Body of pancreas (tissue), 4 donors: ENCODE data around the gene IQSEC1. TPM values are rescaled to one million over a fixed set of nuclear protein-coding genes. Genes with fewer than 3 reads are reported as not detected.

Experiments
- ATAC-seq: fragments of 150-250 bp; one replicate; pipeline ENCODE4 v1.9.1; 2016
- DNase-seq, 4 donors: peaks; one replicate each; pipeline ENCODE4 v3.0.0-alpha.2; 2019
- H3K27ac ChIP-seq, 4 donors: fragments of 200-600 bp; sonication (generic); 1 replicate in 3 of 4; 2 replicates in 1 of 4; pipeline versions ENCODE4 v1.5.1 to v1.6.1; 2016 to 2019; ENCODE audit warnings: mild to moderate bottlenecking in 1 of 4, mixed read lengths in 1 of 4, moderate library complexity in 1 of 4
- H3K27me3 ChIP-seq, 2 donors: fragments of 200-600 bp; sonication (generic); one replicate each; pipeline ENCODE4 v1.6.0; 2016; ENCODE audit warnings: mild to moderate bottlenecking in 1 of 2
- H3K36me3 ChIP-seq, 2 donors: fragments of 200-600 bp; sonication (generic); replicated peaks in 1 of 2; 2 replicates each; pipeline ENCODE4 v1.5.1; 2016; ENCODE audit warnings: low read depth in 2 of 2; ENCODE audit not compliant: insufficient read depth in 1 of 2
- H3K4me1 ChIP-seq: fragments of 200-600 bp; sonication (generic); one replicate; pipeline ENCODE4 v1.6.0; 2016
- H3K4me3 ChIP-seq, 2 donors: fragments of 200-600 bp; sonication (generic); 1 replicate in 1 of 2; 2 replicates in 1 of 2; pipeline ENCODE4 v1.5.1; 2016 to 2019
- H3K9me3 ChIP-seq, 3 donors: fragments of 200-600 bp; sonication (generic); 1 replicate in 2 of 3; 2 replicates in 1 of 3; pipeline ENCODE4 v1.5.1; 2016
- CTCF ChIP-seq, 7 experiments: fragments of 450-650 bp in 4 of 7; fragments of 200-600 bp in 3 of 7; sonication (generic) in 3 of 7; IDR thresholded peaks; one replicate each; pipeline ENCODE4 v1.5.1; 2016 to 2019; ENCODE audit warnings: antibody characterized with exemption in 7 of 7
- POLR2A ChIP-seq, 3 donors: fragments of 450-650 bp; IDR thresholded peaks; one replicate each; pipeline ENCODE4 v1.6.1; 2016; ENCODE audit warnings: antibody characterized with exemption in 3 of 3, mild to moderate bottlenecking in 2 of 3
- WGBS, 2 donors: methylation state at CpG; one replicate each; pipeline ENCODE4 v1.1.5; 2017; 5-methylcytosine and 5-hydroxymethylcytosine counted together
- intact Hi-C: fragments of 100-400 bp; cut with DNase I; formaldehyde crosslinking; loops from one replicate; pipeline ENCODE4 v1.15.1; 2023
- total RNA-seq, 2 donors: library from RNA; depleted of rRNA; stranded (reverse); fragments of >200 nt; gene quantifications; one replicate each; pipeline ENCODE4 v1.1.0, GENCODE V29; 2016

The IQSEC1 gene
- total RNA-seq, 2 donors from 2014 or later, result 29.6 to 42.2 TPM

DNA sequence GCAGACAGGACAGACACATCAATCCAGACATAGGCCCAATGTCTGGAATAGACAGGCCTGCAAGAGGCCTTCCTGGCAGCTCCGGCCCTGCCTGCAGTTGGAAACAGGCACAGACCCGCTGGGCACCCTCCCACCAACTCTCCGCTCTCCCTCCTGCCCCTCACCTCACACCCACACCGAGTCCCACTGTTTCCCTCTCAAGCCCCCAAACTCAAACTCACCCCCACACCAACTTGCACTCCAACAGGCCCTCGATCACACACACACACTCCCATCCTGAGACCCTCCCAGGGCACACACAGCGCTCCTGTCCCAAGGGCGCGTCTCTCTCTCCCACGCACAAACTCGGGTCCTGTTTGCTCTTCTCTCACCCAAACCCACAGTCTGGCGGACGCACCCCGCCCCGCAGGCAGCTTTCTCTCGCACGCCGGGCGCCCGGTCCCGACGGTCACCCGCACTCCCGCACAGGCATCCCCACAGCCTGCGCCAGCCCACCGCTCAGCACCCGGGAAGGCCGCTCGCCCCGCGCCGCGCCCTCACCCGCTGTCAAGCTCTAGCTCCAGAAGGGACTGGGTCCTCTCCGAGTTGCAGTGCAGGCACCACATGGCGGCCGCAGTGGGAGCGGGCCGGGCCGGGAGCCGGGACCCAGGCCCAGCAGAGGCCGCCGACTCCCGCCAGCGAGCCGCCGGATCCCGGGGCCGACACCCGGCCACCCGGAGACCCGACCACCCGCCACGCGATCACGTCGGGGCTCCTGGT lies 106.2 kb downstream of the IQSEC1 start:
- H3K4me1 ChIP-seq, result peaks cover 58% of the 10 kb centered on the region

DNA sequence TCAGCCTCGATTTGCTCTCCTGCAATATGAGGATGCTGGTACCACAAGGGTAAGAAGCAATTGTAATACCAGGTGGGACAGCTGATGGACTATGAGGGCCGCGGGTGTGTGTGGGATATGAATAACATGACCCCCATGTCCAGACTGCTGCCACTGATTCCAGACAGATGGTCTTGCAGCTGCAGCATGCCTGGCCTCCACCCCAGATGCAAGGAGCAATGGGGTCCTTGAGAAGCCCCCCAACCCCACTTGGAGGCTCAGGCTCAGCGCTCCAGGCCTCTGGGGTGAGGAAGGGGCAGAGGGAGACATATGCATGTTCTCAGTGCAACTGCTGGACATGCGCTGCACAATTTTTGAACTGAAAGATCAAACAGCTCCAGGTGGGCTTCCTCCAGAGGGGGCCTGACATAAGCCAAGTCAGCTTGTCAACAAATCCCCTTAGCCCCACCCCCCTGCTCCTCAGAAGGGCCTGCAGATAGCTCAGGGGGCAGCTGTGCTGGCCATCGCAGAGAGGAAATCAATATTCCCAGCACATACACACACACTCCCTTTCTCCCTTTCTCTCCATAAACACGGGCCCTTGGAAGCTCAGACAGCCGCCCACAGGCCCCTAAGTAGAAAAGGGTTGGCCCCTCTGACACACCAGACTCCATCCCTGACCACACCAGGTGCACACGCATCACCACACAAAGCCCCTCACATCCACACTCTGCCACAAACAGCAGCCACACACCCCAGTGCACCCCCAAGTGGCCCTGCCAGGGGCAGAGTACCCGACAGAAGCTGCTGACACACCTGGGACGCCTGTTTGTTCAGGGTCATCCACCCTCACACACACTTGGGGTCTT lies 107.0 kb downstream of the IQSEC1 start:
- WGBS, 2 donors, result 58 to 61% methylated on average over 8 to 11 of the region's 11 CpGs
- Histone ChIP-seq H3K4me3 (no peak overlapping the region), H3K27ac (peak overlapping the region in 3 of 4 donors; percentile 61 to 76 (median 76)), H3K27me3 (no peaks in the 10 kb centered on the region), H3K4me1 (peaks cover 65% of the 10 kb centered on the region), H3K9me3 (no peaks in the 10 kb centered on the region), H3K36me3 (no peaks in the 10 kb centered on the region)
- ATAC-seq, result no peak
- TF ChIP-seq POLR2A (IDR thresholded peaks at IDR 0.05) (no peak), CTCF (IDR thresholded peaks at IDR 0.05) (no peak)
- DNase-seq, result no peak
- intact Hi-C loops, result no loop called here

More for the DNA sequence above, 106.2 kb downstream of the IQSEC1 start:
- H3K9me3 ChIP-seq, result no peaks in the 10 kb centered on the region
- intact Hi-C loops, result no loop called here
- peak in 1 of 4 donors; percentile 45 for DNase-seq
- H3K27ac ChIP-seq, result peak overlapping the region; percentile 26 to 76 (median 68)
- TF ChIP-seq CTCF (IDR thresholded peaks at IDR 0.05), result no peak
- peak in 2 of 3 donors; percentile 10 to 30 for TF ChIP-seq POLR2A (IDR thresholded peaks at IDR 0.05)
- H3K36me3 ChIP-seq, result no peaks in the 10 kb centered on the region
- no peaks in the 10 kb centered on the region for H3K27me3 ChIP-seq
- WGBS, 2 donors, result 3 to 13% methylated on average over 23 to 49 of the region's 56 CpGs
- peak overlapping the region; percentile 20 to 51 for H3K4me3 ChIP-seq
- ATAC-seq, result peak; percentile 28

DNA sequence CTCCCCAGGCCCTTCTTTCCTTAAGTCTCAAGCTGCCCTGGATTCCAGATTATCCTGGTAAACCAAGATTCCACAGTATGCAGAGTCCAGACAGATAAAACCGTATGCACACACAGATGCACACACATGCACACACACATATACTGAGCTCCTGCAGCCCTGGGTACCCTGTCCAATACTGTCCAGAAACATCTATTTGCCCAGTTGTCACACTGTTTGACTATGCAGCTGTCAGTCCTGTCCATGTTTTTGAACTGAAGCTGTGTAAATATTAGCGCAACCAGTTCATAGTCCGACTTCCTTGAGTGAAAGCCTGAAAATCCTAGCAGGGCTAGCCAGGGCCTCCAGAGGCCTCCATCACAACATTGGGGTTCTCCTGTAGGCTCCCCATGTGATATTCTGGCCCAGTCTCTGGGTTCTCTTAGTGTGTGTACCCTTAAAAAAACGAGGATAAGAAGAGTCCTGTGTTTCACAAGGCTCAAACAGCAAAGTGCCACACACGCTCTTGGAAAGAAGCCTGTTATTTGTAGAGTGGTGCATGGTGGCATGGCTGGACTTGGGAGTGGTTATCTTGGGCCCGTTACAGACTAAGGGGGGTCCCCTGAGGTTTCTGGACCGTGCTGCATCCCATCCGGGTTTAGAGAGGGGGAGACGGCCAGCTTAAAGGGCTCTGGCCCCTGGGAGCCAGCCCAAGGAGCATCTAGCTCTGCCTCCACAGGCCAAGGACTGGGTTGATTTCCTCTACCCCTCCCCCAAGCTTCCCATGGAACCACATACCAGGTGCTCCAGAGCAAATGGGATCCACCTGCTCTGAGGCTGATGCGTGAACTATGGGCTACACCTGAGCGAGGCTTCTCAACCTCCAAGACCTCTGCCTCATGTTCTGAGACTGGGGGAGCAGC lies 108.3 kb downstream of the IQSEC1 start:
- Histone ChIP-seq H3K36me3 (no peaks in the 10 kb centered on the region), H3K9me3 (no peaks in the 10 kb centered on the region), H3K27me3 (no peaks in the 10 kb centered on the region), H3K4me1 (peaks cover 76% of the 10 kb centered on the region), H3K4me3 (no peak overlapping the region), H3K27ac (peak overlapping the region; percentile 25 to 76 (median 46))
- TF ChIP-seq POLR2A (IDR thresholded peaks at IDR 0.05) (no peak), CTCF (IDR thresholded peaks at IDR 0.05) (no peak)
- DNase-seq (peak in 3 of 4 donors; percentile 41 to 48 (median 42)), ATAC-seq (peak; percentile 21)
- intact Hi-C loops, result no loop called here
- WGBS, 2 donors, result 37 to 41% methylated on average over 10 to 11 of the region's 11 CpGs

DNA sequence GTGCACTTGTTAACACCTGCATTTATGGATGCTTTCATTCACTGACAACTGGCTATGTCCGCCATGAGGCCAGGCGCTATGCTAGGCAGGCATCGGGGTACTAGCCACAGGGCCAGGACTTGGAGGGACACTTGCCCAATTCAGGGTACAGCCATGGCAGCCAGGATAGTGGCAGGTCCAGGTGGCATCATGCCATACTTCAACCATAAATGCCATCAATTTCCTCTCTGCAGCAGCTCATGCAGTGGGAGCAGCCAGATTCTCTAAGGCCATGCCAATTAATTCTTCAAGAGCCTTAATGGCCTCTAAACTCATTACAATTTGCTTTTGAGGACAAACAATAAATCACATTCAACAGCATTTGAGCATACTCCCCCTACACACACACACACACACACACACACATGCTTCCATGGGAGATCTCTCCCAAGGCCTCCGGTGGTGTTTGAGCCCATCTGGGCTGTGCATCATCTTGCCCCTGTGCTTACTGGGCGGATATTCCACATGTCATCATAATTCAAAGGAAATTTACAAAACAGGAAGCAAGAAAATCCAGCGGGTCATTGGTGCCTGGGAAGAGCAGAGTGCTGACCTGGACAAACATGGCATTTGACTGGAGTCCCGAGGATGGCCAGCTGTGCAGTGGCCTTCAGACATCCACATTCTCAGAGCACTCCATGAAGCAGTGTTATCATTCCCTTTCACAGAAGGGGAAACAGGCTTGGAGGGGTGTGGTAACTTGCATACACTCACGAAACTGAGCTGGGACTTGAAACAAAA lies 109.1 kb downstream of the IQSEC1 start:
- H3K4me1 ChIP-seq, result peaks cover 85% of the 10 kb centered on the region
- no peaks in the 10 kb centered on the region for H3K27me3 ChIP-seq
- TF ChIP-seq POLR2A (IDR thresholded peaks at IDR 0.05) (peak in 1 of 3 donors; percentile 27), CTCF (IDR thresholded peaks at IDR 0.05) (no peak)
- no peaks in the 10 kb centered on the region for H3K36me3 ChIP-seq
- WGBS, 2 donors, result 50 to 58% methylated on average over 8 of the region's 8 CpGs
- ATAC-seq (no peak), DNase-seq (peak in 2 of 4 donors; percentile 21 to 48)
- peak overlapping the region in 3 of 4 donors; percentile 36 to 76 (median 57) for H3K27ac ChIP-seq
- H3K4me3 ChIP-seq, result no peak overlapping the region
- no peaks in the 10 kb centered on the region for H3K9me3 ChIP-seq
- intact Hi-C loops, result no loop called here
